Measurements from ENCODE around the gene MPPED1.

Gene MPPED1

DNA sequence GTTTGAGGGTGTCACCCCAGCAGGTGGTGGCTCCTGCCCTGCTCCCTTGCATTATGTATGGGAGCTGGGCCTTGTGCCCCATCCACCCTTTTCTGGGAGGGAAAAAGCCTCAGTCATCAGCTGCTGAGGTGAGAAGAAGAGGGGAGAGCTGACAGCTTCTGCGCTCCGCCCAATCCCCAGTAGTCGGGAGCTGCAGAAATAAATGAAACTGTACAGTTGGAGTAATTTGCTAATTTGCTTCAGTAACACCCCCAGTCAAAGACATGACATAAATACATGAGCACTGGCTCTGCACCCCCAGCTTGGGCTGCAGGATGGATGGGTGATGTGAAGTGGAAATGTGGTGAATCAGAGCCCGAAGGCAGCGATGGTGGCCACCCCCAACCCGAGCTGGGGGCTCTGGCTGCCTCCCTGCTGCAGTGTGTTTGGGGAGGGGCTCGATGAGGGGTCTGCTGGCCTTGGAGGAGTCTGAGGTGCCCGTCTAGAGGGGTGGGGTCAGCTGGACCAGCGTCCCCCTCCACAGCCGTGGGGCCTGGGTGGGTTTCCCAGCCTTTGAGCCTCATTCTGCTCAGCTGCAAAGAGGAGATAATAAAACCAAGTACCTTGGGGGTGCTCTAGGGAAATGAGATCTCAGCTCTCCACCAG is 59.2 kb downstream of the MPPED1 start:
- no peaks in the 10 kb centered on the region for H3K36me3 ChIP-seq (ENCODE audit: control insufficient read depth, insufficient read depth, low read length)
- no peak overlapping the region for H3K9ac ChIP-seq (ENCODE audit: low read length)
- no peaks in the 10 kb centered on the region for H3K9me3 ChIP-seq (ENCODE audit: control insufficient read depth, low read length)
- no peak overlapping the region for H3K4me3 ChIP-seq (ENCODE audit: low read length)
- H3K4me1 ChIP-seq (ENCODE audit: control insufficient read depth, insufficient read depth, low read length): no peaks in the 10 kb centered on the region
- peaks cover 3% of the 10 kb centered on the region for H3K27me3 ChIP-seq (ENCODE audit: control insufficient read depth, insufficient read depth, low read length)

DNA sequence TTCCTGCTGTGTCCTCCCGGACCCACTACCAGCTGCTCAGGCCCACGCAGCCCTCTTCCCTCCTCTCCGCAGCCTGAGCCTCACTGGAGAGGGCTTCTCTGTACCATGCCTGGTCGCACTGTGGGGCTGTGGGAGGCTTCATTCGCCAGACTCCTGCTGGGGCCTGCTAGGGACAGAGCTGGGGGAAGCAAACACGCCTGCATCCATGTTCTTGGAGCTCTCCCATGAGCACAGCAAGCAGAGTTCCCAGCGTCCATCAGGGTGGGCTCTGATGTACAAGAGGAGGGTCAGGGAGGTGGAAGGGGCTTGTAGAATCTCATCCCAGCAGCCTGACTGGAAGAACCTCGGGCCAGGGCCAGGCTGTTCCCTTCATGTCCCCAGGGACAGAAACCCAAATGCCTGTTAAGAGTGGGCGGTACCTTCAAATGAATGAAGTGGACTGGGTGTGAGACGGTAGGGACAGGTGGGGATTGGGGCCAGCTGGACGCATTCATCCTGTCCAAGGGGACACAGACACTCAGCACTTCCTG is 59.9 kb downstream of the MPPED1 start:
- no peak overlapping the region for H3K4me3 ChIP-seq (ENCODE audit: low read length)
- H3K9ac ChIP-seq (ENCODE audit: low read length): no peak overlapping the region
- no peaks in the 10 kb centered on the region for H3K9me3 ChIP-seq (ENCODE audit: control insufficient read depth, low read length)
- H3K27me3 ChIP-seq (ENCODE audit: control insufficient read depth, insufficient read depth, low read length): peaks cover 3% of the 10 kb centered on the region
- H3K4me1 ChIP-seq (ENCODE audit: control insufficient read depth, insufficient read depth, low read length): no peaks in the 10 kb centered on the region
- H3K36me3 ChIP-seq (ENCODE audit: control insufficient read depth, insufficient read depth, low read length): no peaks in the 10 kb centered on the region

DNA sequence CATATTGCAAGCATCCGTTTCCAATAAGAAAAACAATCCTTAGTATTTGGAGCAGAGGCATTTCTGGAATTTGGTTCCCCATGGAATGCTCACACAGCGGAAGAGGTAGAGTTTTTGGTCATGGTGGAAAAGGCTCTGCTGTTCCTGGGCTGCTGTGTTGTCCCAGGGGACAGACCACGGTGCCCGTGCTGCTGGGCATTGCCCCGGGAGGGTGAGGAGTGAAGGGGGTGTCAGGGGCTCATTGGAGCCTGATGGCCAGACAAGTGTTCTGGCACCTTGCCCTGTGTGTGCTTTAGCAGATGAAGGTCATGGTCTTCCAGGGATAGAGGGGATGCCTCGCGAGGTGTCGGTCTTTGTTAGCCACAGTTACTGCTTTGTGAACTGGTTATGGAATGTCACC is 61.2 kb downstream of the MPPED1 start:
- H3K4me1 ChIP-seq (ENCODE audit: control insufficient read depth, insufficient read depth, low read length): no peaks in the 10 kb centered on the region
- H3K27me3 ChIP-seq (ENCODE audit: control insufficient read depth, insufficient read depth, low read length): peaks cover 3% of the 10 kb centered on the region
- no peak overlapping the region for H3K4me3 ChIP-seq (ENCODE audit: low read length)
- no peaks in the 10 kb centered on the region for H3K9me3 ChIP-seq (ENCODE audit: control insufficient read depth, low read length)
- H3K36me3 ChIP-seq (ENCODE audit: control insufficient read depth, insufficient read depth, low read length): no peaks in the 10 kb centered on the region
- H3K9ac ChIP-seq (ENCODE audit: low read length): no peak overlapping the region

DNA sequence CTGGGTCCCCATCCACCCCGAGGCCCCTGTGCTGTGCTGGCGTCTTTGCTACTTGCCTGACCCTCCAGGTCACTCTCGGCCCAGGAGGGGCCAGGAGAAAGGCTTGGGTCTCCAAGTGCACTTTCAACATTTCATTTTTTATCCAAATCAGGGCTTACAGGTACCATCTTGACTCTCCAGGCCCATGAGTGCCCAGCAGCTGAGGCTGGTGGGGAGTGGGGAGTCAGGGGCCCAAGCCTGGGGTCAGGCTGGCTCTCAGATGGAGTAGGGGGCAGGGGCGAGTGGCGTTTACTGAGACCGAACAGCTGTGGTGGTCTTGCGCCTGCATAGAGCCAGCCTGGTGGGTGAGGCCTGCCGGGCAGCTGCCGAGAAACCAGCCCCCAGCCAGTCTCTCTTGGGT is 61.6 kb downstream of the MPPED1 start:
- peaks cover 3% of the 10 kb centered on the region for H3K27me3 ChIP-seq (ENCODE audit: control insufficient read depth, insufficient read depth, low read length)
- H3K9me3 ChIP-seq (ENCODE audit: control insufficient read depth, low read length): no peaks in the 10 kb centered on the region
- H3K4me3 ChIP-seq (ENCODE audit: low read length): no peak overlapping the region

DNA sequence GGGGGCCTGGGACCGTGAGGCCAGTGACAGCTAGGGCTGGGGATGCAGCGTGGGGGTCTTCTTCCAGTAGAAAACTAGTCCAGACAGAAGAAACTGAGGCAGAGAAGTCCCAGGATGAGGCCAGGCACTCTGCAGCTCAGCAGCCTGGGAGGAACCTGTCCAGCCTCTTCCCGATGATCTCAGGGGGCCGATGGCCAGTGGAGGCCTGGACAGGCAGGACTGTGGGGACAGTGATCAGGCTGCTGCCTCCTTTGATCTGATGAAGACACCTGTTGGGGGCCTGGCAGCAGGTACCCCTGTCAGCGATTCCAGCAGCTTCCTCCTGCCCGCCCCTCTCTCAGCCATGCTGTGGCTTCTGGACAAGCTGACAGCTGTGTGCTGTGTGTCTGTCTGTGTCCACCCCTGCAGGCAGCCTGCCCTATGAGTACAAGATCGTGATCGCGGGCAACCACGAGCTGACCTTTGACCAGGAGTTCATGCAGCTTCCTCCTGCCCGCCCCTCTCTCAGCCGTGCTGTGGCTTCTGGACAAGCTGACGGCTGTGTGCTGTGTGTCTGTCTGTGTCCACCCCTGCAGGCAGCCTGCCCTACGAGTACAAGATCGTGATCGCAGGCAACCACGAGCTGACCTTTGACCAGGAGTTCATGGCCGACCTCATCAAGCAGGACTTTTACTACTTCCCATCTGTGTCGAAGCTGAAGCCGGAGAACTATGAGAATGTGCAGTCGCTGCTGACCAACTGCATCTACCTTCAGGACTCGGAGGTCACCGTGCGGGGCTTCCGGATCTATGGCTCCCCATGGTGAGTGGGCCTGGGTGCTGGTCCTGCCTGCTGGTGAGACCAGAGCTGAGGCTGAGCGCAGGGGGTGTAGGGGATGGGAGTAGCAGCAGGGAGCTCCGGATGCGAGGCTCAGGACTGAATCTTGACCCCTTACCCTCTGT is 62.6 kb downstream of the MPPED1 start:
- Histone ChIP-seq H3K9me3 (ENCODE audit: control insufficient read depth, low read length) (no peaks in the 10 kb centered on the region), H3K9ac (ENCODE audit: low read length) (no peak overlapping the region), H3K4me3 (ENCODE audit: low read length) (no peak overlapping the region), H3K36me3 (ENCODE audit: control insufficient read depth, insufficient read depth, low read length) (no peaks in the 10 kb centered on the region), H3K4me1 (ENCODE audit: control insufficient read depth, insufficient read depth, low read length) (no peaks in the 10 kb centered on the region), H3K27me3 (ENCODE audit: control insufficient read depth, insufficient read depth, low read length) (peaks cover 3% of the 10 kb centered on the region)

More for the DNA sequence above, 61.6 kb downstream of the MPPED1 start:
- H3K4me1 ChIP-seq (ENCODE audit: control insufficient read depth, insufficient read depth, low read length): no peaks in the 10 kb centered on the region
- no peak overlapping the region for H3K9ac ChIP-seq (ENCODE audit: low read length)
- no peaks in the 10 kb centered on the region for H3K36me3 ChIP-seq (ENCODE audit: control insufficient read depth, insufficient read depth, low read length)

DNA sequence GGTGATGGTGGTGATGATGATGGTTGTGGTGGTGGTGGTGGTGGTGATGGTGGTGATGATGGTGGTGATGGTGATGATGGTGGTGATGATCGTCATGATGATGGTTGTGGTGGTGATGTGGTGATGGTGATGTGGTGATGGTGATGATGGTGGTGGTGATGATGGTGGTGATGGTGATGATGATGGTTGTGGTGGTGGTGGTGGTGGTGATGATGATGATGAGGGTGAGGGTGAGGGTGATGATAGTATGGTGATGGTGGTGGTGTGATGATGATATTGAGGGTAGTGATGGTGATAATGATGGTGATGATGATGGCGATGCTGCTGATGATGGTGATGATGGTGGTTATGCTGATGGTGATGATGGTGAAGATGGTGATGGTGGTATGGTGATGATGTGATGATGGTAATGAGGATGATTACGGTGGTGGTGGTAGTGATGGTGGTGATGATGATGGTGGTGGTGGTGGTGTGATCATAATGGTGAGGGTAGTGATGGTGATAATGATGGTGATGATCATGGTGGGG is 63.8 kb downstream of the MPPED1 start:
- H3K27me3 ChIP-seq (ENCODE audit: control insufficient read depth, insufficient read depth, low read length): peaks cover 1% of the 10 kb centered on the region
- no peaks in the 10 kb centered on the region for H3K36me3 ChIP-seq (ENCODE audit: control insufficient read depth, insufficient read depth, low read length)
- H3K9me3 ChIP-seq (ENCODE audit: control insufficient read depth, low read length): no peaks in the 10 kb centered on the region
- H3K9ac ChIP-seq (ENCODE audit: low read length): no peak overlapping the region
- H3K4me3 ChIP-seq (ENCODE audit: low read length): no peak overlapping the region
- H3K4me1 ChIP-seq (ENCODE audit: control insufficient read depth, insufficient read depth, low read length): no peaks in the 10 kb centered on the region

DNA sequence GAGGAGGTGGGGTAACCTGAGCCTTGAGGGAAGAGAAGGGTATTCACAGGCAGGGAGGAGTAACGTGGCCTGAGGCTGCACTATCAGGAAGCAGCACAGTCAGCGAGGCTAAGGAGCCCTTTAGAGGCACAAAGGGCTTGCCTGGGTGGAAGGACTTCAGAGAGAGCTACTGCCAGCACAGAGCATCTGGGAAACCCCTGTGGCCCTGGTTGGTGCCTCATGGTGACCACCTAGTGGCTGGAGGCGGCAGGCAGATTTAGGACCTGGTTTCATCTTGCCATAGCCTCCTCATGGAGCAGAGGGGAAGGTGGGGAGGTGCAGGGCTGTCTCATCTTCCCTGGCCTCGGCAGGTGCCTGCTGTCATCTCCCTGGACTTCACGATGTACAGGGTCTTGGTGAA is 64.5 kb downstream of the MPPED1 start:
- H3K36me3 ChIP-seq (ENCODE audit: control insufficient read depth, insufficient read depth, low read length): no peaks in the 10 kb centered on the region
- H3K9ac ChIP-seq (ENCODE audit: low read length): no peak overlapping the region
- H3K4me1 ChIP-seq (ENCODE audit: control insufficient read depth, insufficient read depth, low read length): no peaks in the 10 kb centered on the region

DNA sequence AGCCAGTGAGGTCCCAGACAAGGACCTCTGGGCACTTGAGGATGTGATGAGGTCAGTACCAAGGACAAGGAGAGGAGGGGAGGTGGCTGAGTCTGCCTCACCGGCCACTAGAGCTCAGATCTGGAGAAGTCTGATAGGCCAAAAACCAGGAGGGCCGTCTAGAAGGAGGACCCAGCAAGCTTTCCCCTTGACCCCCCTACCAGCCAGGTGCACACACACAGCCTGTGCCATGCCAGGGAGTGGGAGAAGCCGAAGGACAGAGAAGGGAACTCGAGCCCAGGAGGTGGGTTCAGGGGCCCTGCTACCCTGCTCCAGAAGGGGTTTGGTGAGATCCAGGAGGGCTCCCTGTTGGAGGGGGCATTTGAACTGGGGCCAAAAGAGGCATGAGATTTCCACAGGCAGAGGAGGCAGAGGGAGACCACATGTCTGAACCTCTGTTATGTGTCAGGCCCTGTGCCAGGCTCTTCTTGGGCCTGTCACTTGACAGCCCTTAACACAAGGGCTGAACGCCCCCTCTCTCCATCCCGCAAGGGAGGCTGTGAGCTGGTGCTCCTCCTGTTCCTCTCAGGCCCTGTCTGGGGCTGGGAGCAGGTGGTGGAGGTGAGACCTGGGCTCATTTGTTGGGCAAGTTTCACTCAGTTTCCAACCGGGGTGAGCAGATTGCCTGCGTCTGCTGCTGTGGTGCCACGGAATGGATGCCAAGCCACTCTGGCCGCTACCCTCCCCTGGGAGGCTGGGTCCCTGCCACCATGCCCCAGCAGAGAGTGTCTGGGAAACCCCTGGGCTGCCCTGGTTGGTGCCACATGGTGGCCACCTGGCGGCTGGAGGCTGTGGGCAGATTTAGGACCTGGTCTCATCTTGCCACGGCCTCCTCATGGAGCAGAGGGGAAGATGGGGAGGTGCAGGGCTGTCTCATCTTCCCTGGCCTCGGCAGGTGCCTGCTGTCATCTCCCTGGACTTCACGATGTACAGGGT is 65.2 kb downstream of the MPPED1 start:
- Histone ChIP-seq H3K4me3 (ENCODE audit: low read length) (no peak overlapping the region), H3K4me1 (ENCODE audit: control insufficient read depth, insufficient read depth, low read length) (no peaks in the 10 kb centered on the region)

More for the DNA sequence above, 64.5 kb downstream of the MPPED1 start:
- Histone ChIP-seq H3K27me3 (ENCODE audit: control insufficient read depth, insufficient read depth, low read length) (no peaks in the 10 kb centered on the region), H3K9me3 (ENCODE audit: control insufficient read depth, low read length) (no peaks in the 10 kb centered on the region), H3K4me3 (ENCODE audit: low read length) (no peak overlapping the region)

DNA sequence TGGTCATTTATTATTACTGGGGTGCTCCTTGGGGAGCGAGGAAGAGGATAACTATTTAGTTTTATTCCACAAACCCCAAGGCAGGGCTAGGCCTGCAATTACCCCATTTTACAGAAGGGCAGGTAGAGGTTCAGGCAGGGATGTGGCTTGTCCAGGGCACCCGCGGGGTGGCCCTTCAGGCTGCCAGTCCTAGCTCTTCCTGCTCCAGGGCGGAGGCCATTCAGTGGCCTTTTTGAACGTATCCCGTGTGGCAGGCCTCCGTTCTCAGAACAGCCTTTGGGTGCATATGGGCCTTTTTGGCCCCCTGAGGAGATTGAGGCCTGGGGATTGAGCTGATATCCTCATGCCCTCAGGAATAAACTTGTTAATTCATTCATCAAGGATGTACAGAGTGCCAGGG is 66.2 kb downstream of the MPPED1 start:
- no peaks in the 10 kb centered on the region for H3K36me3 ChIP-seq (ENCODE audit: control insufficient read depth, insufficient read depth, low read length)
- H3K9me3 ChIP-seq (ENCODE audit: control insufficient read depth, low read length): no peaks in the 10 kb centered on the region
- H3K4me3 ChIP-seq (ENCODE audit: low read length): no peak overlapping the region
- H3K4me1 ChIP-seq (ENCODE audit: control insufficient read depth, insufficient read depth, low read length): no peaks in the 10 kb centered on the region
- no peaks in the 10 kb centered on the region for H3K27me3 ChIP-seq (ENCODE audit: control insufficient read depth, insufficient read depth, low read length)
- H3K9ac ChIP-seq (ENCODE audit: low read length): no peak overlapping the region

More for the DNA sequence above, 65.2 kb downstream of the MPPED1 start:
- Histone ChIP-seq H3K27me3 (ENCODE audit: control insufficient read depth, insufficient read depth, low read length) (no peaks in the 10 kb centered on the region), H3K9me3 (ENCODE audit: control insufficient read depth, low read length) (no peaks in the 10 kb centered on the region), H3K9ac (ENCODE audit: low read length) (no peak overlapping the region), H3K36me3 (ENCODE audit: control insufficient read depth, insufficient read depth, low read length) (no peaks in the 10 kb centered on the region)

DNA sequence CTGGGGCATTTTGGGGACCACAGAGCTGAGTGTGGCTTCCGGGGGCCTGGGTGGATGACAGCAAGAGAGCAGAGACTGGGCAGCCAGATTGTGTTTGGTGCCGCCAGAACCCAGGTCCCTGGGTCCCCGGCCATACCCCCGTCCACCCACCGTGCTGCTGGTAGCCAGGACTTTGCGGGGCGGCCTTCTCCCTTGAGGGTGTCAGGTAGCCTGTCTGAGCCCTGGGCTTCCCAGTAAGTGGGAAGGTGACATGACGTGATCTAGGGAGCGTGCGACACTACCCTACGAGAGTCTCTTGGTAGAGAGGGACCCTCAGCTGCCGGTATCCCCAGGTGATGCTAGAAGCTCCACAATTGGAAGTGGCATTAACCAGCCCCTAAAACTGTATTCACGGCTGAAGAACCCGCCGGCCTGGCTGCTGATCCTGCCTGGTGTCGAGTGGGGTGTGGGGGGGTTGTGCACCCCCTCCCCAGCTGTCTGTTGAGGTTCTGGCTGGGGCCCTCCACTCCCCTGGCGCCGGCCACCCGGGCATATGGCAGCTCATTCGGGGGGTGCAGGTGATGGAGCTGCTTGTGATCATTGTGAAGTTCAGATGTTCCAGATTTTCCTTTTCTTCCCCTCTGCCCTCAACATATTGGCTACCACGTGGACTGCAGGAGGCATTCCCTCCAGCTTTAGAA is 66.9 kb downstream of the MPPED1 start:
- Histone ChIP-seq H3K4me3 (ENCODE audit: low read length) (no peak overlapping the region), H3K36me3 (ENCODE audit: control insufficient read depth, insufficient read depth, low read length) (no peaks in the 10 kb centered on the region), H3K9me3 (ENCODE audit: control insufficient read depth, low read length) (no peaks in the 10 kb centered on the region), H3K27me3 (ENCODE audit: control insufficient read depth, insufficient read depth, low read length) (no peaks in the 10 kb centered on the region), H3K4me1 (ENCODE audit: control insufficient read depth, insufficient read depth, low read length) (no peaks in the 10 kb centered on the region), H3K9ac (ENCODE audit: low read length) (no peak overlapping the region)
